Neuron (in vitro differentiated cells): ENCODE results near the gene ACADVL.
A peak's percentile ranks its signal among the peaks of the same experiment; 100 is the strongest.

Experiments used
- H2AFZ ChIP-seq: one replicate; pipeline ENCODE4 v1.6.1; 2013; ENCODE audit warnings: low read depth, mild to moderate bottlenecking, inconsistent platforms, low read length, moderate library complexity
- H3K27me3 ChIP-seq: one replicate; pipeline ENCODE4 v1.6.1; 2013; ENCODE audit warnings: low read length; ENCODE audit not compliant: insufficient read depth
- H3K36me3 ChIP-seq: one replicate; pipeline ENCODE4 v1.6.1; 2013; ENCODE audit warnings: low read length; ENCODE audit not compliant: insufficient read depth
- H3K4me1 ChIP-seq: one replicate; pipeline ENCODE4 v1.6.1; 2013; ENCODE audit warnings: low read length; ENCODE audit not compliant: insufficient read depth
- H3K4me3 ChIP-seq: 2 replicates; pipeline ENCODE4 v1.5.1; 2013; ENCODE audit warnings: mild to moderate bottlenecking, low read length, moderate library complexity
- H3K9me3 ChIP-seq: one replicate; pipeline ENCODE4 v1.6.1; 2013; ENCODE audit warnings: low read length

ACADVL gene

GRCh38 chr17:7249214-7249613 lies 29.5 kb downstream of the ACADVL start:
- Histone ChIP-seq H3K4me1 (peaks cover 26% of the 10 kb centered on the region), H3K4me3 (no peak overlapping the region), H3K9me3 (no peaks in the 10 kb centered on the region), H2AFZ (no peak overlapping the region), H3K27me3 (no peaks in the 10 kb centered on the region), H3K36me3 (peaks cover 31% of the 10 kb centered on the region)

GRCh38 chr17:7249830-7250229 lies 30.1 kb downstream of the ACADVL start:
- H3K4me1 ChIP-seq, result peaks cover 26% of the 10 kb centered on the region
- peak overlapping the region; percentile 92 for H3K4me3 ChIP-seq
- H3K27me3 ChIP-seq, result no peaks in the 10 kb centered on the region
- H3K9me3 ChIP-seq, result no peaks in the 10 kb centered on the region
- H2AFZ ChIP-seq, result no peak overlapping the region
- H3K36me3 ChIP-seq, result peaks cover 31% of the 10 kb centered on the region

- H2AFZ ChIP-seq, result no peak overlapping the region
- H3K4me1 ChIP-seq, result peaks cover 26% of the 10 kb centered on the region
- H3K27me3 ChIP-seq, result no peaks in the 10 kb centered on the region
- H3K4me3 ChIP-seq, result peak overlapping the region; percentile 92
- peaks cover 35% of the 10 kb centered on the region for H3K36me3 ChIP-seq
- no peaks in the 10 kb centered on the region for H3K9me3 ChIP-seq
Measured at GRCh38 chr17:7250695-7251627, 31.2 kb downstream of the ACADVL start.

DNA sequence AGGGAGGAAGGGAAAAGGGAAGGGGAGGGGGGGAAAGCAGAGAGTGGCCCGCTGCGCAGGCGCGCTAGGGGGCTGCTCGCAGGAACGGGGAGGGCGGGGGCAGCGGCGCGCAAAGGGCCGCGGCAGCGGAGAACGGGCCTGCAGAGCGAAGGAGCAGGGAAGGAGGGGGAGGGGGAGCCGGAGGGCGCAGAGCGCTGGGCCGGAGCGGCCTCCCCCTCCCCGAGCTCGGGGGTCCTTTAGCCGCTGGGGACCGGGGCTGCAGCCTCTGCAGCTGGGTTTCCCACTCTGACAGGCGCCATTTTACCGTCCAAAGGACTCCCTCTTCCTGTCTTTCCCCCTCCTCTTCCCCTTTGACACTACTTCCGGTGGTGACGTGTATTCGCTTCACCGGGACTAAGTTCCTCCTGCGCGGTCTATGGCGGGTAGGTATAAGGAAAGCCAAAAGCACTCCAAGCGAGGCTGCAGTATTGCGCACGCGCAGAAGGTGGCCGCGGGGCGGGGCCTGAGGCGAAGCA lies 32.0 kb downstream of the ACADVL start, which contains the start of gene CTDNEP1:
Gene CTDNEP1, minus strand, starts transcription at position 74 of the 515 bp plus-strand sequence. CDS start 438 bp downstream, outside the sequence.
- peak within 1 kb of the TSS; percentile 92 for H3K4me3 ChIP-seq
- peak within 1 kb of the TSS; percentile 47 for H2AFZ ChIP-seq
- peaks cover 26% of the 10 kb centered on the region for H3K4me1 ChIP-seq
- no peaks in the 10 kb centered on the region for H3K9me3 ChIP-seq
- H3K36me3 ChIP-seq, result peaks cover 35% of the 10 kb centered on the region
- no peaks in the 10 kb centered on the region for H3K27me3 ChIP-seq

DNA sequence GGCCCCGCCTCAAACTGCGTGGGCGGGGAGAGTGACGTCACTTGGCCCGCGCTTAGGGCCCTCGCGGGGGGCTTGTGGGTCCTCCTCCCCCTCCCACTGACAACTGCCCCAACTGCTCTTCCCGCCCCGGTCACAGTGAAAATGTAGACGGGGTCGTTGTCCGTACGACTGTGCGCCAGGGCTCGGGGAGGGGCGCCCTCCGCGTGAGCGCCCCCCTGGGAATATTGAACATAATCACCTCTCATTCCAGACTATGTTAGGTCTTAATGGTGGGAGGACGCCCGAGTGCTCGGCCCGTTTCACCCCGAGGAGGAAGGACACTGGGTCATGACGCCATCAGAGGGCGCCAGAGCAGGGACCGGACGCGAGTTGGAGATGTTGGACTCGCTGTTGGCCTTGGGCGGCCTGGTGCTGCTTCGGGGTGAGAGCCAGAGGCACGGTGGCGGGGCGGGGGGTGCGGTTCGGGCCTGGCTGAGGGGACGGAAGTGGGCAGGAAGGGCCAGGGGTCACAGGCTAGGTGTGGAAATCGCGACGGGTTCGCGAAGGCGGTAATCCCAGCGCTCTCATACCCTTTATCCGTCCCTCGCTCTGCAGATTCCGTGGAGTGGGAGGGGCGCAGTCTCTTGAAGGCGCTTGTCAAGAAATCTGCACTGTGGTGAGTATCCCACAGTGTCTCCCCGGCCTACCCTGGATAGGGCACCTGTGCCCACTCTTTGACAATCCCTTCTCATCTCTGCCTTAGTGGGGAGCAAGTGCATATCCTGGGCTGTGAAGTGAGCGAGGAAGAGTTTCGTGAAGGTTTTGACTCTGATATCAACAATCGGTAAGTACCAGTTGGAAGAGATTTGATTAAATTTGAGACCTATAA lies 32.7 kb downstream of the ACADVL start, which contains the start of gene ELP5:
Gene ELP5, plus strand, starts transcription at position 40 of the 868 bp plus-strand sequence. Its CDS starts 336 bp downstream, at position 376.
- Histone ChIP-seq H3K27me3 (no peaks in the 10 kb centered on the region), H2AFZ (peak within 1 kb of the TSS; percentile 47), H3K9me3 (no peaks in the 10 kb centered on the region), H3K4me1 (peaks cover 26% of the 10 kb centered on the region), H3K4me3 (peak within 1 kb of the TSS; percentile 92), H3K36me3 (peaks cover 33% of the 10 kb centered on the region)

GRCh38 chr17:7253082-7253481 lies 33.3 kb downstream of the ACADVL start:
- no peaks in the 10 kb centered on the region for H3K27me3 ChIP-seq
- H3K4me3 ChIP-seq, result peak overlapping the region; percentile 92
- peaks cover 36% of the 10 kb centered on the region for H3K36me3 ChIP-seq
- no peak overlapping the region for H2AFZ ChIP-seq
- no peaks in the 10 kb centered on the region for H3K9me3 ChIP-seq
- peaks cover 26% of the 10 kb centered on the region for H3K4me1 ChIP-seq

DNA sequence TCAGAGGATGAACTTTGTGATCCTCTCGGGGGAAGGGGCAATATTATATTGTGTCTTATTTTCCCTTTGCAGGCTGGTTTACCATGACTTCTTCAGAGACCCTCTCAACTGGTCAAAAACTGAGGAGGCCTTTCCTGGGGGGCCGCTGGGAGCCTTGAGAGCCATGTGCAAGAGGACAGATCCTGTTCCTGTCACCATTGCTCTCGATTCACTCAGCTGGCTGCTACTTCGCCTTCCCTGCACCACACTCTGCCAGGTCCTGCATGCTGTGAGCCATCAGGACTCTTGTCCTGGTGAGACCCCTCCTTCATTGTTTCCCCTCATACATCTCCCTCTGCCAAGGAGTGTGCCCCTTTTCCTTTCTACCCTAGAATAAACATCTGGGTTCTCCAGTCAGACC lies 34.8 kb downstream of the ACADVL start:
- H3K4me1 ChIP-seq, result peaks cover 19% of the 10 kb centered on the region
- no peaks in the 10 kb centered on the region for H3K27me3 ChIP-seq
- no peaks in the 10 kb centered on the region for H3K9me3 ChIP-seq
- peaks cover 50% of the 10 kb centered on the region for H3K36me3 ChIP-seq
- no peak overlapping the region for H2AFZ ChIP-seq
- no peak overlapping the region for H3K4me3 ChIP-seq

DNA sequence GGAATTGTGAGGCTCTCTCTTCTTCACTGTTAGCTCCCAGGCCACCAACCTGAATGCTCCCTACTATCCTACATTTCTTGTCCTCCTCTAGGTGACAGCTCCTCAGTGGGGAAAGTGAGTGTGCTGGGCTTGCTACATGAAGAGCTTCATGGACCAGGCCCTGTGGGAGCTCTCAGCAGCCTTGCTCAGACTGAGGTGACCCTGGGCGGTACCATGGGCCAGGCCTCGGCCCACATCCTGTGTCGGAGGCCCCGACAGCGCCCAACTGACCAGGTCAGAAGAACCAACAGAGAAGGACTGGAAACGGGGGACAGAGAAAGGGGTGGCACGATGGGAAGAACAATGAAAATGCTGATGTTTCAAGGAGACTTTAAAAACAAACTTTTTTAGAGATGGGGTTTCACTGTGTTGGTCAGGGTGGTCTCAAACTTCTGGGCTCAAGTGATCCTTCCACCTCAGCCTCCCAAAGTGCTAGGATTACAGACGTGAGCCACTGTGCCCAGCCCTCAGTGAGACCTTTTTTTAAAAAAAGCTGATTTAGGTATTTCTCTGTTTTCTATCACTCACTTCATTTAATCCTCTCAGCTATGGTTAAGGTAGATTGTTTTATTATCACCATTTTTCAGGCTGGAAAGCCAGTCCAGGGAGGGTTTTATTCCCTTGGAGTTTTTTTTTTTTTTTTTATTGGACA lies 37.2 kb downstream of the ACADVL start:
- peaks cover 17% of the 10 kb centered on the region for H3K27me3 ChIP-seq
- H2AFZ ChIP-seq, result no peak overlapping the region
- peaks cover 54% of the 10 kb centered on the region for H3K36me3 ChIP-seq
- peaks cover 8% of the 10 kb centered on the region for H3K4me1 ChIP-seq
- no peak overlapping the region for H3K4me3 ChIP-seq
- H3K9me3 ChIP-seq, result peaks cover 6% of the 10 kb centered on the region

GRCh38 chr17:7258731-7259554 lies 39.2 kb downstream of the ACADVL start:
- H2AFZ ChIP-seq, result no peak overlapping the region
- peaks cover 3% of the 10 kb centered on the region for H3K4me1 ChIP-seq
- peaks cover 38% of the 10 kb centered on the region for H3K27me3 ChIP-seq
- H3K9me3 ChIP-seq, result peaks cover 6% of the 10 kb centered on the region
- H3K36me3 ChIP-seq, result peaks cover 48% of the 10 kb centered on the region
- no peak overlapping the region for H3K4me3 ChIP-seq

DNA sequence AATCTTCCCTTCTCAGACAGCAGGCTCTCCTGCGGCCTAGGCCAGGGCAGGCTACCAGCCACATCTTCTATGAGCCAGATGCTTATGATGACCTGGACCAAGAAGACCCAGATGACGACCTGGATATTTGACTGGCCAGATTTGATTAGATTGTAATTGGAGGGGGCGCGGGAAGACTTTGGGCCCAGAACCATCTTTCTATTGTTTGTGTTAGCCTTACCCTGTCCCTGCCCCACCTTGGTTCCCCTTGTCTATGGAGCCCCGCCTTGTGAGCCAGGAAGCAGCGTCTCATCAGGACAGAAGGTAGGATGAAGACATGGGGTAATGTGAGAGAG lies 39.8 kb downstream of the ACADVL start:
- peaks cover 43% of the 10 kb centered on the region for H3K27me3 ChIP-seq
- H3K4me1 ChIP-seq, result peaks cover 3% of the 10 kb centered on the region
- no peak overlapping the region for H3K4me3 ChIP-seq
- peaks cover 6% of the 10 kb centered on the region for H3K9me3 ChIP-seq
- H2AFZ ChIP-seq, result no peak overlapping the region
- peaks cover 42% of the 10 kb centered on the region for H3K36me3 ChIP-seq

GRCh38 chr17:7260151-7260550 lies 40.4 kb downstream of the ACADVL start:
- peaks cover 36% of the 10 kb centered on the region for H3K36me3 ChIP-seq
- no peak overlapping the region for H2AFZ ChIP-seq
- no peak overlapping the region for H3K4me3 ChIP-seq
- H3K9me3 ChIP-seq, result peaks cover 6% of the 10 kb centered on the region
- peaks cover 43% of the 10 kb centered on the region for H3K27me3 ChIP-seq
- peaks cover 3% of the 10 kb centered on the region for H3K4me1 ChIP-seq
